AG09309 (cell line): ENCODE data around the gene MYO1B.

ENCODE experiments used
- DNase-seq: peaks from one replicate; pipeline ENCODE4 v3.0.0-alpha.2; 2010; ENCODE audit warnings: low read depth
- H3K4me3 ChIP-seq: 2 replicates; pipeline ENCODE4 v1.5.1; 2011; ENCODE audit warnings: mild to moderate bottlenecking, low read depth, low read length, moderate library complexity; ENCODE audit not compliant: control insufficient read depth
- CTCF ChIP-seq: IDR thresholded peaks from 2 replicates; pipeline ENCODE4 v1.5.1; 2011; ENCODE audit warnings: mild to moderate bottlenecking, low read depth, low read length, inconsistent platforms; ENCODE audit not compliant: insufficient read depth, control insufficient read depth; ENCODE audit errors: missing control alignments

Gene MYO1B

DNA sequence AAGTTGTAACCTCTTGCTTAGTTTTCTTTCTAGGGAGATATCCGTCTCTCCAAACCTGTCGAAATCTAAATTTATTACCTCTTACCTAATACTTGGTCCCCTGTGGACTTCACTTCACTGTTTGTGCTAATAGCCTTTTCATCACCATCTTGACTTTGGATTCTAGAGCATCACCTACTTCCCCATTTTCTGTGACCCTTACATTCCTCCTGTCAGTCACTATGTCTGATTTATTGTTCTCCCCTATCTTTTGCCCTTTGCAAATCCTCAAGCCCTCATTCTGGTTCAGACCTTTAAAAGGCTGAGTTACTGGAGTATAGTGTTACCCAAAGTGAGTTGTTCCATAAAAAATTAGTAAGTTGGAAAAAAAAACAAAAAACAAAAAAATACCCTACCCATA lies 7.5 kb downstream of the MYO1B start:
- no peak for TF ChIP-seq CTCF
- DNase-seq = no peak
- no peak overlapping the region for H3K4me3 ChIP-seq

GRCh38 chr2:191253476-191253875 lies 8.3 kb downstream of the MYO1B start:
- TF ChIP-seq CTCF = no peak
- no peak overlapping the region for H3K4me3 ChIP-seq
- no peak for DNase-seq

DNA sequence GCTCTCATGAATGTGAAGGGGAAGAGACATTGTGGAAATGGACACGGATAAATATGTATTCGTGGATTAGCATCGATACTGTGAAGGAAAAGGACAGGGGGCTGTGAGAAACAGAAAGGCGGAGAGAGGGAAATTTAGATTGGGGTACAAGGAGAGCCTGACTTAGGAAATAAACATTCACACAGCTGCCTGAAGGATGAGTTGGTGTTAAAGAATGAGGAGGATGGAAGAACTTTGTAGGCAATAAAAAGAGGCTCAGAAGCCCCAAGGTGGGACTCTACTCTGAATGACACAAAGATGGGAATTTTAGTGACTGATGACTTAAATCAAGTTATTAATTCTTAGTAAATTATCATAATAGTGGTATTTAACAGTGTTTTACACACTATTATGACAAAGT lies 10.1 kb downstream of the MYO1B start:
- no peak for DNase-seq
- H3K4me3 ChIP-seq = no peak overlapping the region
- TF ChIP-seq CTCF = no peak

DNA sequence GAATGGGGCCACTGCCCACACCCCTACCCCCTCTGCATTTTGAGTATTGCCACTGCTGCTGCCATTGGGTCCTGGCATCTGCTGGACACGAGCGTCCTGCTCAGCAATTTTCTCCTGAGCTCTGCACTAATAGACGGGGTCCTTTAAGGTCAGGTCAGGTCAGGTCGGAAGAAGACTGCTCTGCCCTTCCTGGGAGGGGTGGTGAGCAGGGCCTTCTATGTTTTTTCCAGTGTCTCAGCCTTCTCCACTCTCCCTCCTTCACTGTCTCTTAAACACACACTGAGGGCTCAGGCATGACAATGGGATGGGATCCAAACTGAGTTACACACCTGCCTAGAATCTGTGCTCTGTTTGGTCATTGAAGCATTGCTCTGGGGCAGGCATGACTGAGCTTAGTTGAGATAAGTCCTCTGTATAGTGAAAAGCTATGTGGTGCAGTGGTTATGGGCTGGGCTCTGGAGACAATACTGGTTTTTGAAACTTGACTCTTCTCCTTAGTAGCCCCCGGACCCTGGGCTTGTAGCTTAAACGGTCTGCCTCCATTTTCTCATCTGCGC lies 10.6 kb downstream of the MYO1B start:
- TF ChIP-seq CTCF = no peak
- H3K4me3 ChIP-seq = no peak overlapping the region
- no peak for DNase-seq

- no peak for DNase-seq
- H3K4me3 ChIP-seq = no peak overlapping the region
- no peak for TF ChIP-seq CTCF
These were observed 12.7 kb downstream of the MYO1B start for GRCh38 chr2:191257934-191258333.

DNA sequence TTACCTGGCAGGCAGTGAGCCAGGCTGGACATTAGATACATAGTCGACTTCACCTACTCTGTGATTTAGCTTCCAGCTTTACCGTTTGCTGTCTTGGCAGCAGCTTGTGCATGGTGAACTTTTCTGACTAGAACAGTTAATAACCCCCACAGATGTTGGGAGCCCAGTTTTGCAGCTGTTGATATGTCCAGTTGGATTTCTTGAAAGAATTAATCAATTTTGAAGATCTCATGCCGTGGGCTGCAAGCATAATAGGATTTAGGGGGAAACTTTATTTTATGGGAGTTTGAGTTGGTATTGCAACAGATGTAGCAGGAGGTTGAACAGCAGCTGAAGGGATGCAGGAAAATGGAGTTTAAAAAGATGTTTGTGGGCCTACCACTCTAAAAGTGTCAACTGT lies 13.8 kb downstream of the MYO1B start:
- no peak overlapping the region for H3K4me3 ChIP-seq
- TF ChIP-seq CTCF = no peak
- no peak for DNase-seq

- DNase-seq = no peak
- no peak overlapping the region for H3K4me3 ChIP-seq
- TF ChIP-seq CTCF = no peak
These were observed 17.2 kb downstream of the MYO1B start for GRCh38 chr2:191262436-191262835.
